Fibroblast of mammary gland (primary cell): ENCODE measurements around the gene SMCHD1.

Experiments used
- DNase-seq: peaks from one replicate; pipeline ENCODE4 v3.0.0-alpha.2; 2010; ENCODE audit warnings: low read depth
- H3K4me3 ChIP-seq: 2 replicates; pipeline ENCODE4 v1.5.1; 2011; ENCODE audit warnings: low read depth, mild to moderate bottlenecking, low read length, moderate library complexity; ENCODE audit not compliant: control insufficient read depth
- CTCF ChIP-seq: conservative IDR thresholded peaks from 2 replicates; pipeline ENCODE4 v1.5.1; 2011; ENCODE audit warnings: low read depth, low read length, inconsistent platforms; ENCODE audit not compliant: control insufficient read depth, insufficient read depth

Gene SMCHD1

GRCh38 chr18:2642771-2643170 lies 12.8 kb upstream of the SMCHD1 start:
- no peak overlapping the region for H3K4me3 ChIP-seq
- TF ChIP-seq CTCF, result no peak
- DNase-seq, result no peak

GRCh38 chr18:2644535-2644934 lies 11.0 kb upstream of the SMCHD1 start:
- no peak overlapping the region for H3K4me3 ChIP-seq
- DNase-seq, result no peak
- no peak for TF ChIP-seq CTCF

GRCh38 chr18:2651981-2652380 lies 3.5 kb upstream of the SMCHD1 start:
- H3K4me3 ChIP-seq, result no peak overlapping the region
- DNase-seq, result no peak
- no peak for TF ChIP-seq CTCF

- DNase-seq, result no peak
- no peak for TF ChIP-seq CTCF
- no peak overlapping the region for H3K4me3 ChIP-seq
Observed at GRCh38 chr18:2653467-2653866, 2.1 kb upstream of the SMCHD1 start.

- DNase-seq, result no peak
- no peak for TF ChIP-seq CTCF
- H3K4me3 ChIP-seq, result peak overlapping the region; percentile 84
Observed at GRCh38 chr18:2654169-2654927, 1.2 kb upstream of the SMCHD1 start.

- H3K4me3 ChIP-seq, result peak overlapping the region; percentile 84
- no peak for TF ChIP-seq CTCF
- no peak for DNase-seq
Observed at GRCh38 chr18:2654928-2655177, 673 bp upstream of the SMCHD1 start.

- no peak for TF ChIP-seq CTCF
- DNase-seq, result peak; percentile 40
- peak overlapping the region; percentile 84 for H3K4me3 ChIP-seq
Observed at GRCh38 chr18:2655954-2656236, 369 bp downstream of the SMCHD1 start.
